ENCODE measurements around the gene SCN5A.

Gene SCN5A

DNA sequence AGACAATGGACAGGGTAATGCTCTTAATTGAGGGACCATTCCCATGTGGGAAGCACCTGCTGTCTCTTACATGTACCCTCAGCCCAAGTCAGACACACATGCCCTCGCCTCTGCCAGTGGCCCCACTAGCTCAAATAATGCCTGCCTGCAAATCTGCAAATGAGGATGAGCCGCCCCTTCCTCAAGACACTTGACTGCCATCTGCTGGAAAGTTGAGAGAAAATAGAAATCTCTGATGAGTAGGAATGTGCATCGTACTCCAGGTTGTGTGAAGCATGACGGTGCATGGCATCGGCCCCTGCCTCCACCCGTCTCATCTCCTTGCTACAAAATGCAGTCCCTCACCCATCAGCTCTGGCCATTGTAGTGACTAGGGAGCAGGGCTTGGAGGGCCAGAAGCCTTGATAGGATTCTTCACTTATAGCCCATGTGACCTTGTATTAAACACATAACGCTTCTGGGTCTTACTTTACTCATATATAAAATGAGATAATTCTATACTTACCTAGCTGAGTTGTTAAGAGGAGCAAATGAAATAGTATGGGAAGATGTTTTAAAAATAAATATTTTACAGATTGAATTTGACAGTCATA lies 6.3 kb upstream of the SCN5A start:
- peak; percentile 43 for DNase-seq (ENCODE audit: low spot score)
- in situ Hi-C loops (cut with MboI; ENCODE audit: low sequenced_read_pairs, unreplicated experiment), result no loop called here
- peak; percentile 34 for TF ChIP-seq CTCF (IDR thresholded peaks at IDR 0.05; ENCODE audit: borderline replicate concordance, control extremely low read depth, extremely low read depth, insufficient read depth, missing control alignments)

DNA sequence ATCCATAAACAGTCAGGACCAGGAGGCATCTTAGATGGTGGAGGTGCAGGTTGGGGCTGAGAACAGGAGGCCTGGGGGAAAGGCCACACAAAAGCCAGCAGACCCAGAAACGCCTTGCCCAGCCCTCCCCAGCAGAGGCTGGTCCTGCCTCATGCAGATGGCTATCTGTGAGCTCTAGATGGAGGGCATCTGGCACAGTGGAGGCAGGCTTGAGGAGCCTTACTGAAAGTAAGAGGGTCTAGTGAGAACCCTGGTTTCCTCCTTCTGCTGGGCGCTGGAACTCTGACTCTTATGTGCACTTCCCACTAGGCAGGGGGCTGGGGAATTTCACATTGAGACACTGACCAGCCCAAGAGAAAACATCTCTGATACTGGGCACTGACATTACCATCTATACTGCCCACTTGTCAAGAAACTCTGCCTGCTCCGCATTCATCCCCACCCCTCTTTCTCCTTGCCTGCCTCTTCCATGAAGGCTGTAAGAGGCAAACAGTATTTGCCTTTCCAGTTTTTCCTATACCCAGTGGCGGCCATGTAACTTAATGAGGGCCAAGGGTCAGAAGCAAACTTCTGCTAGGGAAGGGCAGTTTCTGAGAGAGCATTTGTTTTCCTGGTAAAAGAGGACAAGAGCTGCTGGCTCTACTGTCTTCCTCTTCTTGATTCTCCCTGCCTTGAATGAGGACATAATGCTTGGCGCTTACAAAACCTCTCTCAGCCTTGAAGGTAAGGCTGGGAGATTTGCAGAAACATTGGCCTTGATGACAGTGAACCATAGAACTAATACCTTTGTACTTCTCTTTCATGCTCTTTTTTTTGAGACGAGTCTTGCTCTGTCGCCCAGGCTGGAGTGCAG lies 4.4 kb upstream of the SCN5A start:
- in situ Hi-C loops (cut with MboI; ENCODE audit: low sequenced_read_pairs, unreplicated experiment), result no loop called here
- DNase-seq (ENCODE audit: low spot score), result no peak
- TF ChIP-seq CTCF (IDR thresholded peaks at IDR 0.05; ENCODE audit: borderline replicate concordance, control extremely low read depth, extremely low read depth, insufficient read depth, missing control alignments), result no peak

GRCh38 chr3:38652934-38653333 lies 3.4 kb upstream of the SCN5A start:
- DNase-seq (ENCODE audit: low spot score), result no peak
- no peak for TF ChIP-seq CTCF (IDR thresholded peaks at IDR 0.05; ENCODE audit: borderline replicate concordance, control extremely low read depth, extremely low read depth, insufficient read depth, missing control alignments)
- in situ Hi-C loops (cut with MboI; ENCODE audit: low sequenced_read_pairs, unreplicated experiment), result no loop called here

DNA sequence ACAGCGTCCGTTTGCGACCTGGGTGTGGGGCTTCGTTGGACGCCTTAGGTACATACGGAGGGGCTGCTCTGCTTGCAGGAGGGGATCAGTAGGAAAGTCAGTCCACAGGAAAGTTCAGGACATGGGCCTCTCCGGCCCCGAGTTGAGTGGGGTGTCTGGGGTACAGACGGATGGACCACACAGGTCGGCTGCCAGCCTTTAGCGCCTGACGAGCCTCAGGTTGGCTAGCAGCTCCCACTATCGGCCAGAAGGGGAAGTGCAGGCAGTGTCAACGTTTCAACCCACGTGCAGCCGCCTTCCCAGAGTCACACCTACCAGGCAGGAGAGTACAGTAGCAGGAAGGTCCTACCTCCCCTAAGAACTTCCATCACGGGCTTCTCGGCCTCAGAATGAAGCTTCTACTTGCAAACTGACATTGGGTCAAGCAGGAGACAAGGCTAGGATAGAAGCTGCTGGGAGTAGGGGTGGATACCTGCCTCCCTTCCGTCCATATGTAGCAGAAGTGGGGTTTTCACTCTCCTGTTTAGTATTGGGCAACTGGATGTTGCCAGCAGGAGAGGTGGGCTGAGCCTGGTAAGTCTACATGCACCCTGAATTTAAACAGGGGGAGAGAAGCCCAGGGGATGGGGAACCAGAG lies 1.8 kb upstream of the SCN5A start:
- TF ChIP-seq CTCF (IDR thresholded peaks at IDR 0.05; ENCODE audit: borderline replicate concordance, control extremely low read depth, extremely low read depth, insufficient read depth, missing control alignments), result peak; percentile 98
- in situ Hi-C loops (cut with MboI; ENCODE audit: low sequenced_read_pairs, unreplicated experiment), result no loop called here
- DNase-seq (ENCODE audit: low spot score), result peak; percentile 85

DNA sequence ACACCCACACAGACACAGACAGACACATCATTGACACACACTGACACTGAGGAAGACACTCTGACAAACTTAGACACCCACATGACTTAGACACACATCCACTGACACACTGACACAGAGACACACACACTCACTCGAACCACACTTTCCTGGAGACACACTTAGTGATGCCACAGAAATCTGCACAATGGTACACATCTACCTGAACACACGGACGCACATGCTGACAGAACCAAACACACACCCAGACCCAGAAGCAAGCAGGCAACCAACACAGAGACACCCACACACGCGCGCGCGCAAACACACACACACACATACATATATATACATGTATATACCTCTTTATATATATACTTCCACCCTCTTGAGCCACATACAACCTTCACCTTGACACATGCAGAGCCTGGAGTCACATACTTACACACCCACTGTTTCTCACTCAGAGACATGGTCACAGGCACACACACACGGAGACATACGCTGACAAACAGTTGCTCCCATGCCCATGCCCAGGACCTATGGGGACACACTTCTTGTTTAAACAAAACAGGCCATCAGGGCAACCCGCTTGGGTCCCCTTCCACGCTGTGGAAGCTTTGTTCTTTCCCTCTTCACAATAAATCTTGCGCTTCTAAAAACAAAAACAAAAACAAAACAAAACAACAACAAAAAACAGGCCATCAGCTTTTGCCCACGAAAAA lies 913 bp upstream of the SCN5A start:
- in situ Hi-C loops (cut with MboI; ENCODE audit: low sequenced_read_pairs, unreplicated experiment), result no loop called here
- peak; percentile 23 for DNase-seq (ENCODE audit: low spot score)
- TF ChIP-seq CTCF (IDR thresholded peaks at IDR 0.05; ENCODE audit: borderline replicate concordance, control extremely low read depth, extremely low read depth, insufficient read depth, missing control alignments), result no peak

Measured in GM13976 (cell line).